GM21723 (cell line): ENCODE measurements around the gene BRME1.

Source experiments
- ATAC-seq: cut with Tn5 transposase; IDR thresholded peaks from one replicate; pipeline ENCODE4 v1.9.1; 2021; ENCODE audit warnings: mild to moderate bottlenecking, moderate library complexity; ENCODE audit not compliant: unreplicated experiment

Gene BRME1

DNA sequence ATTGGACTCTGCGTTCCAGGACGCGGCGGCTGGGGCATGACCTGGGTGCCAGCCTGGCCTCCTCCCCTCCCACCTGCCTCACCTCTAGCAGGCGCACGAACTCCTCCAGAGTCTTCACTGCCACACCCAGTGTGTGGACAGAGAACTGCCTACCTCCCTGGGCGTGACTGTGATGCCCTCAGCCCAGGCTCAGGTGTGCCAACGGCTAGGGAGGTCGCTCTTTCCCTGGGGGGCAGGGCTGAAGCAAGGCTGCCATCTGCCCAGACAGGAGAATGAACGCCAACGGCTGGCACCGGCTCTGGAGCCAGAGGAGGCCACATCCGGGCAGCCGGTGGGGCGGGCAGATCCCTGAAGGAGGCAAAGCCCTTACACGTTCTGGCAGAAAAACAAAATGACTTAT, 17.6 kb downstream of the BRME1 start:
- no peak for ATAC-seq

DNA sequence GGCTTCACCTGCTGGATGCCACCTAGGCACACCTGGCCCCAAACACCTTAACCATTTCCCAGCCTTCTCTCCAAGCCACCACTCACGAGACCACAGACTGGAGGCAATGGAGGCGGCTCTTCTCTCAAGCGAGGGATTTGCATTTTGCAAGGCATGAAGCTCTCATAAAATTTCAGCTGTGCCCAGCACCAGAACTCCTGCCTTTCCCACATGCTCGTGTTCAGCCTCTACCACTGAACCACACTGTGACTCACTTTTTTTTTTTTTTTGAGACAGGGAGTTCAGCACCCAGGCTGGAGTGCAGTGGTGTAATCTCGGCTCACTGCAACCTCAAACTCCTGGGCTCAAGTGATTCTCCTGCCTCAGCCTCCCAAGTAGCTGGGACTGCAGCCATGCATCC, 18.4 kb downstream of the BRME1 start:
- ATAC-seq: no peak

DNA sequence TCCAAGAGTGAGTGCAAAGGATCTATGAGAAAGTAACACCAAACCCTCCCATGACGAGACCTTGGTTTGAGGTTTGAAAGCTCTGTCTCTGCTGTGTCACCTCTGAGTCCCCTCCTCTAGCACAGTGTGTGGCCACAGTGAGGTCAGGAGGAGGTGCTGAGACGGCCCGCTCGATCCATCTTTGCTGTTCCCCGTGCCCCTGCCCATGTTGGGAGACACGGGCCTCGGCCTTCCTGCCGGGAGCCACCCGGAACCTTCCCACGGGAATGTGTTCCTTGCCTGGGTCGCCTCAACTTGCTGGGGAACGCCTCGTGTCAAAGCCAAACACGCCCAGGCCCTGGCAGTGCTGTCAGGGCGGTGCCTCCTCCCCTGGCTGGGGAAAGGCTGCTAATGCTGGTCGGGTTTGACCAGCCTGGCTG, 18.9 kb downstream of the BRME1 start:
- ATAC-seq: no peak

DNA sequence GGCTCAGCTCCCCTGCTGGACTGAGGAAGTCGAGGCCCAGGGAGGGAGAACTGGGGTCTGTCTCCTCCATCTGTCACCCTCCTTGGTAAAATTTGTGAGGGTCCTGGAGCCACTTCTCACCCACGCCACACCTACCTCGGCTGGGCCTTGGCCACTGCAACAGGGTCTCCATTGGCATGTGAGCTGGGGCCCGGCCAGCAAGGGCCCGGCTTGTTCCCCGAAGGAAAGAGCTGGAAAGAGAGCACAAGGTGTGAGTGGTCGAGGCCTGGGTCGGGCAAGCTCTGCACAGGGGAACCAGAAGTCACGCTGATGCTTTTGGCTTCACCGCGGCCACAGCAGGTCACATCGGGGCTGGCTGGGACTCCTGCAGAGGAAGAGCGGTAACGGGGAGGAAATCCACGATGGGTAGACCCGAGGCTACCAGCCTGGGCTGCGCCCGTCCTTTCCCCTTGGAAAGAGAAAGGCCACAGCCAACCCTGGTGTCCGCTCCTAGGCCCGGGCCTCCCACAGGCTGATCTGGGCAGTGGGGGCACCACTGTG, 20.0 kb downstream of the BRME1 start:
- ATAC-seq: no peak

DNA sequence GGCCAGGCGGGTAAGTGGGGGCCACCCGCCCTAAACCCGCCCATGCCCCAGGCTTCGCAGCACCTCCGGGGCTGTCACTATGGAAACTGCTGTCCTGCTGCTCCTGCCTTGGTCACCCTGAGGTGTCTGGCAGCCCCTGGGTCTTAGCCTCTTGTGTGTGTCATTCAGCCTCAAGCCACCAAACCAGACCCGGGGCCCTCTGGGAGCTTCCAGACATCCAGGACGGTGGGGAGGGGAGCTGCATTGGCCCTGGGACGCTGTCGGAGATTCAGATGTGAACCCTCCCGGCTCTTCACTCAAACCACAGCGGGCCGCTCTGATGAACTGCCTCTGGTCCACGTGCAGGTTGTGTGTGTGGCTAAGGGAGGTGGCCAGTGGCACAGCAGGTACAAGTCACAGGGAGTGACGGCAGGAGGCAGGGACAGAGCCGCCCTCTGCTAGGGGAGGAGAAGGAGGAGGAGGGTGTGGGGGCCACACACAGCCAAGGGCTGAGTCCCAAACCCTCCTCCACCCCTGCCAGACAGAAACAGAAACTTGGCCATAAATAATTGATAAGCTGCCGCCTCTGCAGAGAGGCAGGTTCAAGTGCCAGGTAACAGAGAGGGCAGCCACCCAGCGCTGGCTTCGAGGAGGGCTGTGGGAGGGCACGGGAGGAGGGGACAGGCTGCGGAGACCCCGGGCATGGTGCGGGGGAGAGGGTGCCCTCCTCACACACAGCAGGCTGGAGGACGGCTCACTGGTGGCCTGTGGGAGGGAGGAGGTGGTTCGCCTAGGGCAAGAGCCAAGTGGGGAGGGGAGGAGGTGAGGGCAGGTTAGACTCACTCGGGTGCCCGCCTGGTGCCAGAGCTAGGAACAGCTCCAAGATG, 21.0 kb downstream of the BRME1 start:
- no peak for ATAC-seq

DNA sequence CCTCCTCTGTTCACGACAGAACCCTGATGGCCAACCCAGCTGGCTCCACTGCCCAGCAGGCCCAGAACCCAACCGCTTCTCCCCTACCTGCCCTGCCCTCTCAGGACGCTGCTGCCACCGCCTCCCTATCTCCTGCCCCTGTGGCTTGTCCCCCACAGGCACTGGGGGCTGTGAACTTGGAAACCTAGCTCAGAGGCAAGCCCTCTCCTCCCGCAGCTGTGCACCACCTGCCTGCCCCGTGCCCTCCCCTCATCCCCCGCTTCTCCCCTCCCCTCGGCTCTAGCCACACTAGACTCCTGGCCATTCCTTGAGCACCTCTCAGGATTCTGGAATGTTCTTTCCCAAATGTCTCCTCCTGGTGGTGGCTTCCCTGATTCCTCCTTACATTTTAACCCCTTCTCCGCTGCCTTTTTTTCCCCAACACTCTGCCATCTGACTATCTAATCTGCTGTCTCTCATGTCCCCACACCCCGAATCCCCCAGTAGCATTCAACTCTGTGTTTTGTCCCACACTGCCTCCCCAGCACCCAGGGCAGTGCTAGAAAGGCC, 22.3 kb downstream of the BRME1 start:
- no peak for ATAC-seq

DNA sequence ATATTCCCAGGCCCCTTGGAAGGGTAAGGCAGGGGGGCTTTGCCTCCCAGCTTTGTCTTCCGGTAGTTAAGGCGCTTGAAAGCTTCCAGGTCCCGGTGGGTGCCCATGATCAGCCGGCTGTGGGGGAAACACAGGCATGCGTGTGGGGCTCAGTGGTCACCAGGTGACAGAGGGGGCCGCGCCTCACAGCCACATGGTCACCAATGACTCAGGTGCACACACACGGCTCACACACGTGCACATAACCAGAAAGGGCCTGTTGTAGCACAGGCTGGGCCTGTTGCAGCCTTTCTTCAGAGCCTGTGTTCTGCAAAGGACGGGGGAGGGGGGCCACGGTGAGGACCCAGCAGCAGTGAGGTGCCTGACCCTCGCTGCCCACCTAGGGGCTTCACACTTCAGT, 23.1 kb downstream of the BRME1 start:
- ATAC-seq: no peak

DNA sequence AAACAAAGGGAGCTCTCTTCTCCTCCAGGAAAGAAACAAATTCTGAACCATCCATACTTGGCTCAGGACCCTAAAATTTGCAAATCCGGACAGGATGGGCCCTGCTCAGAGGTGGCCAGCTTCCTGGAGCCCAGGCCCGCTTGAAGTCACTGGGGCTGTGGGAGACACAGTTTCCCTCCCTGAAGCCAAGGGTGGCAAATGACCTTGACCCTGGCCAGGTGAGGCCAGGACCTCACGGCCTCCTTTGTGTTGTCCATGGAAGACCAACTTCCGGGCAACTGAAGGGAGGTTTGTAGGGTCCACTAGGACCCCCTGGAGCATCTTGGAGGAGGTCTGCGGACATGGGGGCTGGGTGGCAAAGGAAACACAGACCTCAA, 23.5 kb downstream of the BRME1 start:
- ATAC-seq: no peak

DNA sequence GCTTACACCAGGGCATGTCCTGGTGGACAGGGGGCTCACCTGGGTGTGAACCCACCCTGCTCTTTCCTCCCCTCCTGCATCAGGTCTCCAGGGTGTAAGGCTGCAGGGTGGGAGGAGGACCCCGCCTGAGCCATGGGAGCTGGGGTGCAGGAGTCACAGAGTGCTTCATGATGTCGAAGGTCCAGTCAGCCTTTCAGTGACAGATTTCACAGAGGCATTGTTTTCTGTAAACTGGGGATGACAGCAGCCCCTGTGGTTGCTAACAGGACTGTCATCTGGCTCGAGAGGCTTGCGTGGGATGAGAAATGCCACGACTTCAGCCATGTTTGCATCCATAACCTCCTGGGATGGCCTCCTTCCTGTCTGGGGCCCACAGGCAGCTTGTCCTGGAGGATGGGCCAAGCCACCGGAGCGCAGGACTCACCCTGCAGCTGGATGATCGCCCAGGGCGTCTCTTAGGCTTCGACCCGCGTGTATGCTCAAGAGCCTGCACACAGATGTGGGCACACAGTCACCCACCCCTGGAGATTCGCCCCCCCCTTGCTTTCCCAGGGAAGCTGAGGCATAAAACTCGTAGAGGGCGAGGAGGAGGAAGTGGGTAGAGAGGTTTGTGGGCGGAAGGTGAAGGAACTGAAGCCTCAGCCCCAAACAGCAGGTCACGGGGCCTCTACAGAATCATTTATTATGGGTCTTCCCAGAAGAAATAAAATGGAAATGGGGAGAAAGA, 24.1 kb downstream of the BRME1 start:
- no peak for ATAC-seq

DNA sequence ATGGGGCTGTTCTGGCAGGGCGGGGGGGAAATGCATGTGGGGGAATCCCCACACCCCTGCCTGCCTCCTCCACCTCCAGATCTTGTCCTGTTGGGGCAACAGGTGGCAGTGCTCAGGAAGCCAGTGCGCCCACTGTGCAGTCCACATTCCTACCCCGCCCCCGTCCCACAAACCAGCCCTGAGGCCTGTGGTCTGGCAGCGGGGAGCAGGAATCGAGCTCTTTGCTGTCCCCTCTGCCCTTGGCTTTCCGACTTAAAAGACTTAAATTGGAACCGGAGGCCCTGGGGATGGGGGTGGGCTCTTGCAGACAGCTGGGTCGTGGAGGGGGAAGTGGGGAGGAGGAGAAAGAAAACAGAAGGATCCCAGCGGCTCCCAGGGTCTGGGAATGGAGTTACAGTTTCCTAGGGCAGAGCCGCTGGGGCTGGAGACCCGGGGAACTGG, 24.6 kb downstream of the BRME1 start:
- ATAC-seq: no peak

DNA sequence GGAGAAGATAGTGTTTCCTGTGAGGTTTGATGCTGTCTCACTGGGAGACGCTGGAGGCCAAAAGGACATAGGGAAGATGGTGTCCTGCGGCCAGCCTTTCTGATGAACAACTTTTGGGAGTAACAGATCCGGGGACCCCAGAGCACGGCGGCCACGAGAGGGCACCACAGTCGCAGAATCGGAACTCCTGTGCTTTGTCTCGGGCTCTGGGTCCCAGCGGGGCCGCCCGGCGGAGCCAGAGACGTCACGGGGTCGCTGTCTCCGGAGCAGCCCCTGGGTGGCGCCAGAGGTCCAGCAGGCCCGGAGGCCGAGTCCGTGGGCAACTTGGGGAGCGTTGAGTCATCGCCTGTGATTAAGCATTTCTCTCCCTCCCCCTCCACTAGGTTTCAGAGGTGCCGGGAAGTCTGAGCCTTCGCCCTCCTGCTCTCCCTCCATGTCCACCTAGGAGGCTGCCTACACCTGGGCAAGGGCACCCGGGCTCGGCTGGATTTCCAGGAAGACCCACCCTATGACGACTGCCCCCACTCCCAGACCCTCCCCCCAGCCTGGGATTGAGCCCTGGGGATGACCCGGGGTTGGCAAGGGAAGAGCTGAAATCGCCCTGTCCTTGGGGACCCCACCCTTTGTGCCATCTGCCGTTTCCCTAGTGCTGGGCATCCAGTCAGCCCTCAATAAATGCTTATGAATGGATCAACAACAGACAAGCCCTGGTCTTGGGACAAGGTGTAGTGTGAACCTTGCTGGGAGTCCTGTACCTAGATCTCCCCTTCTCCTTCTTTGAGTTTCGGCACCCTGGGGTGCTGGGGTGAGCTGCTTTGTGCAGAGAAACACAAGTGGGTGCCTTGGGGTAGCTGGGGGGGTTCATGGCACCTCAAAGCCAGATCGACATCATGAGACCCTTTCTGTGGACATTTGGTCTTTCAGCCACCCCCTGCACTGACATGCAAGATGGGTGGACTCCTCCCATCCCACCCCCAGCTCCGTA, 25.6 kb downstream of the BRME1 start:
- ATAC-seq: peak; percentile 77

DNA sequence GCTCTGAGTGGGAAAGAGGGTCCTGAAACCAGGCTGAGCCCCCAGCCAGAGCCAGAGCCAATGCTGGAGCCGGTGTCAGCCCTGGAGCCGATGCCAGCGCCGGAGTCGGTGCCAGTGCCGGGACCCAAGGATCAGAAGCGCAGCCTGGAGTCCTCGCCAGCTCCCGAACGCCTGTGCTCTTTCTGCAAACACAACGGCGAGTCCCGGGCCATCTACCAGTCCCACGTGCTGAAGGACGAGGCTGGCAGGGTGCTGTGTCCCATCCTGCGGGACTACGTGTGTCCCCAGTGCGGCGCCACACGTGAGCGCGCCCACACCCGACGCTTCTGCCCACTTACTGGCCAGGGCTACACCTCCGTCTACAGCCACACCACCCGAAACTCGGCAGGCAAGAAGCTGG, 28.6 kb downstream of the BRME1 start:
- no peak for ATAC-seq

DNA sequence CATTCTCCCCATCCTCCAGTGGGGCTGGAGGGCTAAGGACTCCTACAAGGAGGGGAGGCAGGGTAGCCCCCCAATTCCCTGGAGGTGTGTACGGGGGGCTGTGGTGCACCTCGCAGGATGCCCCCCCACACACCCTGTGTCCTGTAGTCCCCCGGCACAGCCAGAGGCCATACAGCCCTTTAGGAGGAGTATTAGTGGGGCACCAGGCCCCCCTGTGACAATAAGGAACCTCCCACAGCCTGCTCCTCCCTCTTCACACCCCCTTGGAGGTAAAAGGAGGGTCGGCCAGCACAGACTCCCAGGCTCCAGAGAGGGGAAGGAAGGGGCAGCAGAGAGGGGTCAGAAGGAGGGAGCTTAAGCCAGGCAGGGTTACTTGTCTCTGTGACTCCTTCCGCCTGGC, 29.1 kb downstream of the BRME1 start, which contains the start of gene NANOS3:
NANOS3 (plus strand) TSS at position 301 of the 400 bp plus-strand sequence. CDS start 115 bp downstream, outside the sequence.
- no peak for ATAC-seq

DNA sequence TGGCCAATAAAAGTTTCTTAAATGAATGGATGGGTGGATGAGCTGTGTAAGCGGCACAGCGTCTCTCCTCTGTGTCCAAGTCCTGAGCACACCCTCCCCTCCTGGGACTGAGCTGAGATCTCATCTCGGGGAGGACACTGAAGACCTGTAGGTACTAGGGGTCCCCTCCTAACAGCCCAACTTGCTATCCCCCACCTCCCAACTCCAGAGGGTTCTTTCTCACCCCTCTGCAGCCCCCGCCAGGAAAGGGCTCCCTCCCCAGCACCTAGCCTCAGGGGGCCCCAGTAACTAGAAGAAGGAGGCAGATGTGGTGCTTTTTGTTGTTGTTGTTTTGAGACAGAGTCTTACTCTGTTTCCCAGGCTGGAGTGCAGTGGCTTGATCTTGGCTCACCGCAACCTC, 30.1 kb downstream of the BRME1 start:
- ATAC-seq: no peak

DNA sequence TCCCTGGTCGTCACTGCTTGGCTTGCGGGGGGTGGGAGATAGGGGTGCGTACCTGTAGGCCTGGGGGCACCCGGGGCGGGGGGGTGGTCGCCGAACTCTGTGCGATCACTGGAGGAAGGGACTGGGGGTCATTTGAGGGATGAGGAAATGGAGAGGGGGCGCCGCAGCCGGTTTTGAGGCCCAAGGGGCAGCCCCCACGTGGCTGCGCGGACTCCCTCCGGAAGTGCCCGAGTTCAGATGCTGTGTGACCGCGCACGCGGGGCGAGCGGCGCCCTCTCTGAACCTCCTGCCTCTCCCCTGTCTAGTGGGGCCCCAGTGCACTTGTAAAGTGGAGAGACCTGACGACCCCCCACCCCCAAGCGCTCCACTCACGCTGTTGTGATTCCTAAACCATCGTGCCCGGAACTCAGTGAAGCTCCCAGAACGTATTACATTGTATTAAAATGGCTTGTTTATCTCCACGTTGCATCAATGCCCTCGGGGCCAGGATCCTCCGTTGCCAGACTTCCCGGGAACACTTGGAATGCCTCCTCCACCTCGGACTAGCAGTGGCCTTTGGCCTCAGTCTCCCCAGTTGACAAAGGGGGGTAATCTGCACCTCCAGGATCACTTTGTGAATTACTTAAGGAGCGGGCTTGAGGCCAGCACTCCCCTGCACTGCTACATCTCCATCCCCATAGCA, 31.9 kb downstream of the BRME1 start:
- ATAC-seq: no peak

DNA sequence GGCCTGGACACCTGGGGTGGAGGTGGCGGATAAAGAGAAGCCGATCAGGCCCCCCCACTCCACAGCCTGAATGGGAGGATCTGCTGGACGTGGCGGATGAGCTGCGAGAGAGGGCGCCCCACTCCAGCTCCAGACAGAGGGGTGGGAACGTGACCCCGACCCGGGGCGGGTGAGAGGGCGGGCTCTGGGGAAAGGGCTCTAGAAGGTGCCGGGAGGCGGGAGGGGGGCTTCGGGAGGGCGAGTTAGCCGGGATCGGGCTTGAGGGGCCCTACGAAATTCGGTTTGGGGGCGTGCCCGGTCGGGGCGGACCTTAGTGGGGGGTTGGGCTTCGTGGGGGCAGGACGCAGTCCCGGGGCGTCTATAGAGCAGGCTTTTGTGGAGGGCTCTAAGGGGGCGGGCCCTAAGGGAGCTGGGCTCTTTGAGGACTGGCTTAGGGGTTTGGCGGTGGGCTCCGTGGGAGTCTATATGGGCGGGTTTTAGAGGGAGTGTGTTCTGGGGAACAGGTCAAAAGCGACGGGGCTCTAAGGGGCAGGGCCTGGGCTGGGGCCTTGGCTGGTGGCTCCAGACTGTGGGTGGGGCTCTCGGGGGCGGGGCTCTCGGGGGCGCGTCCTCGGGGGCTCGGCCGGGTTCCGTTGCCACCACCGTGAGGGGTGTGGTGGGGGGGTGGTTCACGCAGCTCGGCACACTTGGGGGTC, 33.1 kb downstream of the BRME1 start:
- ATAC-seq: no peak

DNA sequence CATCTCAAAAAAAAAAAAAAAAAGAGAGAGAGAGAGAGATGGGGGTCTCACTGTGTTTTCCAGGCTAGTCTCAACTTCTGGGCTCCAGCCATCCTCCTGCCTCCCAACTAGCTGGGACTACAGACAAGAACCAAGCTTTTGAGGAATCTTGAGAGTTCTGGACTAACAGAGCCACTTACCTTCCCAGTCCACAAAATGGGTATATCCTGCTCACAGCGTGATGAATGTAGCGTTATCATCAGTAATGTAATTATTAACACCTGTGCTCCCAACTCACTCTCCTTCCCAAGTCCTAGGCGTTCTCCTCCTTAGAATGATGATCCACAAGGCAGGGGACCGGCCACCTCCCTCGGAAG, 33.6 kb downstream of the BRME1 start:
- no peak for ATAC-seq

DNA sequence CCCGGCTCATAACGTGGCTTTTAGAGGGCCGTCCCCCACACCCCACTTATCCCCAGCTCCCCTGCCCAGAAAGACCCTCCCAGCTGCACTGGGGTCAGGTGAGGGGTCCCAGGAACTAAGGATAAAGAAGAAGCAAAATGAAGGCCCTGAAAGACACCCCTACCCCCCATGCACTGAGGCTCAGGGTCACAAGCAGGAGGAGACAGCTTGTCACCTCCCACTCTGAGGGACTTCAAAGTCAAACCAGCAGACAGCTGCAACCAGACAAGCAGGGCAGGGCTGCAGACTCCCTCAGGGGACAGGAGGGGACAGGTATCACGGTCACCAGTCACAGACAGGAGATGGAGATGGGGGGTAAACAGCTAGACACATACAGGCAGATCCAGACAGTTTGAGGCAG, 35.0 kb downstream of the BRME1 start:
- ATAC-seq: no peak

DNA sequence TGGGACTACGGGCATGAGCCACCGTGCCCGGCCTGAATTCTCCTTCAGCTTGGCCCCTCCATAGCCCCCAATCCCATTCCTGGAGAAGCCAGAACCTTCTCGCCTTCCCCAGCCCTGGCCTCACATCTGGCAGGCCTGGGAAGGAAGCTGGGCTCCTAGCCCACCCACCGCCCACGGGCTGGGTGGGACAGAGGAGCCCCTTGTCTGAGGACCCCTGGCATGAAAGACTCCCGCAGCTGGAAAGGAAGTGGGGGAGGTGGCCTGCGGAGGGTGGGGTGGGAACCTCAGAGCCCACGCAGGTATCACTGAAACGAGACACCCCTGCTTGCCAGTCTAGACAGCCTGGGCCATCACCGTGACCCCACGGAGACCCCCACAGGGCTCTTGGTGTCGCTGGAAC, 36.6 kb downstream of the BRME1 start:
- no peak for ATAC-seq
